Chondrocyte (in vitro differentiated cells): Measurements from ENCODE around the gene NSMF. TPM values are rescaled to one million over a fixed set of nuclear protein-coding genes. Genes with fewer than 3 reads are reported as not detected.

Experiments used
- DNase-seq: peaks from one replicate; pipeline ENCODE4 v3.0.0; 2021; ENCODE audit warnings: mixed read lengths, low spot score
- H3K27ac Mint-ChIP-seq: one replicate; pipeline ENCODE4 v1.8.0; 2021; ENCODE audit warnings: mild to moderate bottlenecking, moderate library complexity, mixed read lengths; ENCODE audit not compliant: unreplicated experiment
- H3K27me3 Mint-ChIP-seq: 2 replicates; pipeline ENCODE4 v1.8.0; 2021; ENCODE audit warnings: low read depth, mixed read lengths
- H3K36me3 Mint-ChIP-seq: 2 replicates; pipeline ENCODE4 v1.8.0; 2021; ENCODE audit warnings: low read depth, mixed read lengths
- H3K4me1 Mint-ChIP-seq: 2 replicates; pipeline ENCODE4 v1.8.0; 2021; ENCODE audit warnings: low read depth, mild to moderate bottlenecking, mixed read lengths
- H3K4me3 Mint-ChIP-seq: one replicate; pipeline ENCODE4 v1.8.0; 2021; ENCODE audit warnings: mild to moderate bottlenecking, moderate library complexity, mixed read lengths; ENCODE audit not compliant: unreplicated experiment
- H3K9me3 Mint-ChIP-seq: 2 replicates; pipeline ENCODE4 v1.8.0; 2021; ENCODE audit warnings: low read depth, mixed read lengths
- total RNA-seq: library from RNA; stranded (reverse); gene quantifications from 3 replicates; pipeline ENCODE4 v1.2.1, GENCODE V29; 2021
- TF ChIP-seq, protein P1 (sequence below): fragments of 200-600 bp; sonication (generic); IDR thresholded peaks from 2 replicates; pipeline ENCODE4 v1.5.0; 2021; ENCODE audit warnings: antibody characterized with exemption, mild to moderate bottlenecking, moderate library complexity

The NSMF gene
- total RNA-seq, 1 donor from 2014 or later, result 86.1 TPM

DNA sequence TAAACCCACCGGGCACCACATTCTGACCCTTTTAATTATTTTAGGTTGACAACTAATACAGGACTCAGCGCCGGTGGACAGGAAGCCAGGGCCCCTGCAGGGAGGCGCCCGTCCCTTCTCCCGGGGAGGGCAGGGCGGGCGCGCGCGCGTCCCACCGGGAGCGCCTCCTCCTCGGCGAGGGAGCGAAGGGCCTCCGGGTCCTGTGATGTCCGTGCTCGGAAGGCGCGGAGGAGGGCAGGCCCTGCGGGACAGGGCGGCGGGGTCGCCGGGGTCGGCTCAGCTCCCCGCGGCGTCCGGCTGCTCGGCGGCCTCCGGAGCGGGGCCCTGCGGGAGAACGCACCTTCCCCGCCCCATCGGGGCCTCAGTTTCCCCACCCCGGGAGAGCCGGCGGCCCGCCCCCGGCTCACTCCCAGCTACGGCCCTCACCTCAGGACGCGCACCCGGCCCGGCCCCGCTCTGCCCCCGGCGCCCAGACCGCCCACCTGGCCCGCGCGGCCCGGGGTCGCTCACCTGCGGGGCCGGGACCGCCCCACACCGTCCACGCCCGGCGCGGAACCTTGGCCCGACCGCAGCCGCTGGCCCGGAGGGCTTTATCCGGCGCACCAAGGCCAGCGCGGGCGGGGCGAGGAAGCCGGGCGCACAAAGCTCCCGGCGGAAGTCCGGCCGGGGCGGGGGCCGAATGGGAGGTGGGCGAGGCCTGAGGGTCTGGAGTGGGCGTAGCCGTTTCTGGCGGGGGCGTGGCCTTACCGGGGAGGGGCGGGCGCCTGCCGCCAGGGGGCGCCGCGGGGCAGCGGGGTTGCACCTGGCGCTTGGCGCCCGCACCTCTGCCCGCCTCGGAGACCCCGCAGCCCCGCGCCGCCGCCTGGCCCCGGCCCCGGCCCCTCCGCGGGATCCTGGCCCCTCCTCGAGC, 36.3 kb downstream of the NSMF start, which contains the start of the genes EXD3 and NOXA1:
EXD3 (minus strand) TSS at position 559 of the 910 bp plus-strand sequence. CDS start 27,805 bp downstream, outside the sequence.
NOXA1 (plus strand) TSS at position 790 of the 910 bp plus-strand sequence. CDS start 137 bp downstream, outside the sequence.
- Mint-ChIP-seq H3K36me3 (no peaks in the 10 kb centered on the region), H3K4me1 (peaks cover 18% of the 10 kb centered on the region)
- peak; percentile 96 for DNase-seq

DNA sequence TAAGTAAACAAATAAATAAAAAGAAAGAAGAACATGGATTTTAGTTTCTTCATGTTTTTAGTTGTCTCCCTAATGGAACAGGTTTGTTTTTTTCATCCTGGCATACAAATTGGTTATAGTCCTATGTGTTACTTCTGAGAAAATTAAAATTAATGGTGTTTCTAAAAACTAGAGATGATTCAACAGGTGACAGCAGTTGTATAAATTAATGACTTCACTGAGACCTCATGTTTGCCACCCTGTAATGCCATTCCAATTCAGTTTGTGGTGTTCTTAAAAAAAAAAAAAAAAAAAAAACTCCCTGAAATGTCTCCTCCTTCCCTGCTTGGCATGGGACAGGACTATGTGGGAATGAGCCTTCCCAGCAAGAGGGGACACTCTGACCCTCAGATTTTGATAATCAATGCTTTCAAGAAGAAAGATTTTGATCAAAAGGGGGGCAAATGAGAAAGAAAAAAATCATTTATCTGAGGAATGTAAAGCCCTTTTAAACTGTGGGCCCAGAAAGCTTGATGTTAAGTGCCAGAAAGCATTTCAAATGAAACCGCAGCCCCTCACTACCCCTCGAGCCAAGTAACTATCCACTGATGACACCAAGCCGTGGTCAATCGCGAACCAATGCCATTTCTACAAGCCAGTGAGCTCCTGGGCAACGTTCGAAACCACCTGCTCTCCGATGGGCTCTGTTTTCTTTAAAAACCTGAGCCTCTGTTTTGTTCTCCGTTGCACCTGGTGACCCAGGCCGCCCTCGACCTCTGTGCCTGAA, 37.1 kb downstream of the NSMF start:
- Mint-ChIP-seq H3K27me3 (no peaks in the 10 kb centered on the region), H3K36me3 (no peaks in the 10 kb centered on the region), H3K9me3 (no peaks in the 10 kb centered on the region), H3K4me3 (peak overlapping the region; percentile 79), H3K4me1 (peaks cover 18% of the 10 kb centered on the region), H3K27ac (no peak overlapping the region)
- TF ChIP-seq, protein P1, sequence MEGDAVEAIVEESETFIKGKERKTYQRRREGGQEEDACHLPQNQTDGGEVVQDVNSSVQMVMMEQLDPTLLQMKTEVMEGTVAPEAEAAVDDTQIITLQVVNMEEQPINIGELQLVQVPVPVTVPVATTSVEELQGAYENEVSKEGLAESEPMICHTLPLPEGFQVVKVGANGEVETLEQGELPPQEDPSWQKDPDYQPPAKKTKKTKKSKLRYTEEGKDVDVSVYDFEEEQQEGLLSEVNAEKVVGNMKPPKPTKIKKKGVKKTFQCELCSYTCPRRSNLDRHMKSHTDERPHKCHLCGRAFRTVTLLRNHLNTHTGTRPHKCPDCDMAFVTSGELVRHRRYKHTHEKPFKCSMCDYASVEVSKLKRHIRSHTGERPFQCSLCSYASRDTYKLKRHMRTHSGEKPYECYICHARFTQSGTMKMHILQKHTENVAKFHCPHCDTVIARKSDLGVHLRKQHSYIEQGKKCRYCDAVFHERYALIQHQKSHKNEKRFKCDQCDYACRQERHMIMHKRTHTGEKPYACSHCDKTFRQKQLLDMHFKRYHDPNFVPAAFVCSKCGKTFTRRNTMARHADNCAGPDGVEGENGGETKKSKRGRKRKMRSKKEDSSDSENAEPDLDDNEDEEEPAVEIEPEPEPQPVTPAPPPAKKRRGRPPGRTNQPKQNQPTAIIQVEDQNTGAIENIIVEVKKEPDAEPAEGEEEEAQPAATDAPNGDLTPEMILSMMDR, result no peak
- DNase-seq, result no peak

More for the DNA sequence above, 36.3 kb downstream of the NSMF start, which contains the start of the genes EXD3 and NOXA1:
- H3K27ac Mint-ChIP-seq, result no peak within 1 kb of the TSS
- peak within 1 kb of the TSS; percentile 79 for H3K4me3 Mint-ChIP-seq
- H3K27me3 Mint-ChIP-seq, result no peaks in the 10 kb centered on the region
- H3K9me3 Mint-ChIP-seq, result no peaks in the 10 kb centered on the region
- TF ChIP-seq, protein P1, result peak; percentile 77

DNA sequence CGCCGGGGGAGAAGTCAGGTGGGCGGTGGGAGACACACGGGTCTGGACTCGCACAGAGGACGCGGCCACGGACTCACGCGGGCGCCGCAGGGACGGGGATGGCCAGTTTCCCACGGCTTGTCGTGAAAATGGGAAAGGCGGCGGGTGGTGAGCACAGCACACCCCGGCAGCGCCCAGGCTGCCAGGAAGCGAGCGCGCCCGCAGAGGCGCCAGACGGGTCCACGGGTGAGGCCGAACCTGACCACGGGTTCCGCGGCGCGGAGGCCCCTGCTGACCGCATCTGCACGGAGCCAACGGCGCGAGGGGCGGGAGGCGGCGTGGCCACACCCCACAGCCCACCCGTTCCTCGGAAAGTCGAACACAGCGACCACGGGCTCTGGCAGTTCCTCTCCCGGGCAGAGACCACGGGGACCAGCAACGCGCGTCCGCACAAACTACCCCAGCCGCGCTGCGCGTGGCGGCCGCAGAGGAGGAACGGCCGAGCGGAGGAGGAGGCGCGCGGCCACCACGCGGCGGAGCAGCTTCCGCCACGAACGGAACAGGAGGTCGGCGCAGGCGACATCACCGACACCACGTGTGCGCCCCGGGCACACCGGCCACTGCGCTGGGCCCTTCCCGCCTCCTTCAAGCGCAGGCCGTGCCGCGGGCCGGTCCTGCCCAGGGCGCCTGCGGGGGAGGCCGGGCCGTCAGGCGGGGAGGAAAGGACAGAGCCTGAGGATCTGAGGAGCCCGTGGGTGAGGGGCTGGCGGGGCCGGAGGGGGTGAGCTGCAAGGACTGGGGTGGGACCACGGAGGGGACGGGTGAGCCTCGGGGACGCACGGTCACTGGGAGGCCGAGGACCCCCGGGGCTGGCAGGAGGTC, 41.7 kb downstream of the NSMF start:
- no peaks in the 10 kb centered on the region for H3K36me3 Mint-ChIP-seq
- TF ChIP-seq, protein P1, result no peak
- no peak overlapping the region for H3K27ac Mint-ChIP-seq
- no peaks in the 10 kb centered on the region for H3K9me3 Mint-ChIP-seq
- peak; percentile 85 for DNase-seq
- H3K27me3 Mint-ChIP-seq, result no peaks in the 10 kb centered on the region
- H3K4me1 Mint-ChIP-seq, result peaks cover 31% of the 10 kb centered on the region
- H3K4me3 Mint-ChIP-seq, result no peak overlapping the region

DNA sequence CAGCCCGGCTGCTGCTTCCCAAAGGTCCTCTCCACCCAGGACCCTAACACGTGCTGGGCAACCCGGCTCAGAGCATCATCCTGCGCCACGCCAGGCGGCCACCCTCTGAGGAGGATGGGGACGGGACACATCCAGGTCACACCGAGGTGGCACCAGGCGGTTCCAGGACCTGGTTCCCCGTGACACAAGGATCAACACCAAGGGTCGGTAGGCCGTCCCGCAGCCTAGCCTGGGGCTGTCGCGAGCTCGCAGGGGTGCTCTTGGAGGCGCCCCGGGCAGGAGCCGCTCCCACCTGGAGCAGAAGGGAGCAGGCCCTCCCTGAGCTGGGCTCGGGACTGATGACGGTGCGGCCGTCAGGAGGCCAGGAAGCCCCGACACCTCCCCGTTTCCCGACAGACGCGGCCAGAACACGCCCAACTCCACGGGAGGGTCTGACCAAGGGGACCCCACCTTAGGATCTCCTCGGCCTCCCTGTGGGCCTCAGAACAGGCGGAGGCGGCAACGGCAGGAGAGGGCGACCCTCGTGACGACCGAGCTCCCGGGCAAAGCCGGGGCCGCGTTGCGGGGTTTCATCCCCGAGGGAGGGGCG, 42.5 kb downstream of the NSMF start:
- Mint-ChIP-seq H3K4me3 (no peak overlapping the region), H3K27me3 (no peaks in the 10 kb centered on the region), H3K36me3 (no peaks in the 10 kb centered on the region), H3K9me3 (no peaks in the 10 kb centered on the region), H3K27ac (no peak overlapping the region), H3K4me1 (peaks cover 30% of the 10 kb centered on the region)
- TF ChIP-seq, protein P1, result no peak
- peak; percentile 91 for DNase-seq
